Measurements from ENCODE around the gene BICDL2.

Gene BICDL2

DNA sequence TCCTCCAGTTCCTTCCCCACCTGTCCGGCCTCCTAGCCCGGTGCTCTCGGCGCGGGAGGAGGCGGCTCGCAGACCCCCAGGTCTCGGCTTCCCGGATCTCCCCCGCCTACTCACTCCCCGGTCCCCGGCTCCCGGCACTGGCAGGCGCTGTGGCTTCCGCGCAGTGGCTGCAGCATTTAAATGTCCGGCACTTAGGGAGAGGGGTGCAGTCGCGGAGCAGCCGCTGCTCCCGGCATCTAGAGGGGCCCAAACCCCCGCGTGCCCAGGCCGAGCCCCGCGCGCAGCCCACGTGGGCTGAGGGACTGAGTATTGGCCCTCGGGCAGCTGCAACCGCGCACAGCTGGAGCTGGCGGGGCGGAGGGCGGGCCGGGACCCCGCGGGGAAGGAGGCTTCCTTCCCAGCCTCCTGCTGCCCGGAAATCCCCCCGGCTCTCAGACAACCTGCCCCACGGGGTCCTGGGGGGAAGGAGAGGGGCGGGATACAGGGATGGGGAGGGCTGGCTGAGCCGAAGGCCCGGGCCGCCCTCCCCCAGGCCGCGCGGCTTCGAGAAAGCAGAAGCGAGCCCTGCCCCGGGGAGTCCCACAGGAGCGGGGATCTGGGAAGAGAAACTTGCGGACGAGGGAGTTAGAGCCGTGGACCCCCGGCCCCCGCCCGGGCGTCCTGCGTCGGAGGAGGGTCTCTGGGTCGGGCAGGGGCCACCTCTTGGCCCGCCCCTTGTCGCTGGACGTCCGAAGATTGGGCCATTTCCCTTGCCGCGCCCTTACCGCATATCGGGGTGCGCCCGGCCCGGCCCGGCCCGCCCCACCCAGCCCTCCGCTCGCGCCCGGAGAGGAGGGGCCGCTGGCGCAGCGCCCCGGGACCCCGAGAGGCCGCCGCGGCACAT, 9.3 kb upstream of the BICDL2 start, which contains the start of gene MMP25:
MMP25 (plus strand) TSS at position 804 of the 883 bp plus-strand sequence. CDS start 357 bp downstream, outside the sequence.
- DNase-seq, result peak; percentile 60

- DNase-seq, result no peak
Measured at GRCh38 chr16:3044708-3045107, 8.0 kb upstream of the BICDL2 start.

DNA sequence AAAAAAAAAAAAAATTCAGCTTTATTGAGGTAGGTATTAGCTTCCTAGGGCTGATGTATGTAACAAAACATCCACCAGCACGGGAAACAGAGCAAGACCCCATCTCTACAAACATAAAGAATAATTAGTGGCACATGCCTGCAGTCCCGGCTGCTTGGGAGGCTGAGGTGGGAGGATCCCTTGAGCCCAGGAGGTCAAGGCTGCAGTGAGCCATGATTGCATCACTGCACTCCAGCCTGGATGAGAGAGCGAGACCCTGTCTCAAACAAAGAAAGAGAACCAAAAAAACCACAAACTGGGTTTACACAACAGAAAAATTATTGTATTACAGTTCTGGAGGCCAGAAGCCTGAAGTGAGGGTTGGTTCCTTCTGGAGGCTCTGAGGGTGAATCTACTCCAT, 5.6 kb upstream of the BICDL2 start:
- no peak for DNase-seq

GRCh38 chr16:3038896-3039295, 2.2 kb upstream of the BICDL2 start:
- DNase-seq, result no peak

- no peak for DNase-seq
Measured at GRCh38 chr16:3038256-3038655, 1.5 kb upstream of the BICDL2 start.

- no peak for DNase-seq
Measured at GRCh38 chr16:3035972-3036725, 595 bp downstream of the BICDL2 start.

DNA sequence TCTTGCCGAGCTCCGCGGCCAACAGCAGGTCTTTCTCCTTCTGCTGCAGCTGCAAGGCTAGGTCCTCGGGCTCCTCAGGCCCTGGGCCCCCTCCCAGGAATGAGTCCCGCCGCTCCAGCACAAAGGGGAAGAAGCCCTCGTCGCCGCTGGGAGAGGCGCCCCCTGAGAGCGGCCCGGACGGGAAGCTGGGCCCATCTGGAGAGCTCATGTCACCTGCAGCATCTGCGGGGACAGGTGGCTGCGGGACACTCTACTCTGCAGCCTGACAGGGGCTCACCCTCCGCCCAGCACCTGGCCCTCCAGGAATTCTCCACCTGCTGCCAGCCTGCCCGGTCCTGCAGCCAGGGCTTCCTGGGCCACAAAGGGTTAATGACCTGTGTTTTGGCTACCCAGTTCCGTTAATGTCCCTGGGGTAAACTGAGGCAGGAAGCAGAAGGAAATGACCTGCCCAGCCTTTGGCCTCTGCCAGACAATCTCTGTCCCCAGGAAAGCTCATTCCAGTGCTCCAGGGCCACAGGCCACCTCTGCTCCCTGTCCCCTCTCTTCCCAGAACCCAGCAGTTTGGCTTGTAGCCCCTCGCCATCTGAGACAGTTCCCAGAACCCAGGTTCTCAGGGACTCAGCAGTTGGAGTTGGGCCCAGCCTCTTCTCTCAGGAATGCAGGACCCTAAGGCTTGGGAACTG, 1.3 kb downstream of the BICDL2 start:
- DNase-seq, result peak; percentile 11

GRCh38 chr16:3032624-3033023, 4.1 kb downstream of the BICDL2 start:
- no peak for DNase-seq

- no peak for DNase-seq
Measured at GRCh38 chr16:3030222-3031212, 6.2 kb downstream of the BICDL2 start.

- DNase-seq, result peak; percentile 39
Measured at GRCh38 chr16:3029491-3030221, 7.1 kb downstream of the BICDL2 start.

DNA sequence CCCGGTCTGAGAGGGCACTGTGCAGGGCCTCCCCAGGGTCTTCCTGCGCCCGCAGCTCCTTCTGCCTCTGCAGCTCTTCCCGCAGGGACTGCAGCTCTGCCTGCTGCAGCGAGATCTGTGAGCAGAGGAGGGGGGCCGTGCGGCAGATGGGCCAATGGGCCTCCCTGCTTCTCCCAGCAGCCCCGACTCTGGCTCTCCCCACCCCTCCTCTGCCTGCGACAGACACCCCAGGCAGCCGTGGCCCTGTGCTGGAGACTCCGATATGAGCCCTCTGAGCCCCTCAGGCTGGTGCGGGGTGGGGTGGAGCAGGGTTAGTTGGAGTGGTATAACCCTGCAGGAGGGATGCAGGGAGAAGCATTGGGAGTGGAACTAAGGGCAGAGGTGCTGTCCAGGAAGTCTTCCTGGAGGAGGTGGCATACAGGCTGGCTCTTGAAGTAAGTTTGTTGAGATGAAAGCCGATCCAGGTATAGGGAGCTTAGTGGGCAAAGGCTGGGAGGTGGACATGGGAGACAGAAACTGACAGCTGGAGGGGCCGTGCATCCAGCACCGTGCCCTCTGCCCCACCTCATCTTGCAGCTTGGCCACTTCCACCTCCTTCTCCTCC, 7.9 kb downstream of the BICDL2 start:
- peak; percentile 46 for DNase-seq

DNA sequence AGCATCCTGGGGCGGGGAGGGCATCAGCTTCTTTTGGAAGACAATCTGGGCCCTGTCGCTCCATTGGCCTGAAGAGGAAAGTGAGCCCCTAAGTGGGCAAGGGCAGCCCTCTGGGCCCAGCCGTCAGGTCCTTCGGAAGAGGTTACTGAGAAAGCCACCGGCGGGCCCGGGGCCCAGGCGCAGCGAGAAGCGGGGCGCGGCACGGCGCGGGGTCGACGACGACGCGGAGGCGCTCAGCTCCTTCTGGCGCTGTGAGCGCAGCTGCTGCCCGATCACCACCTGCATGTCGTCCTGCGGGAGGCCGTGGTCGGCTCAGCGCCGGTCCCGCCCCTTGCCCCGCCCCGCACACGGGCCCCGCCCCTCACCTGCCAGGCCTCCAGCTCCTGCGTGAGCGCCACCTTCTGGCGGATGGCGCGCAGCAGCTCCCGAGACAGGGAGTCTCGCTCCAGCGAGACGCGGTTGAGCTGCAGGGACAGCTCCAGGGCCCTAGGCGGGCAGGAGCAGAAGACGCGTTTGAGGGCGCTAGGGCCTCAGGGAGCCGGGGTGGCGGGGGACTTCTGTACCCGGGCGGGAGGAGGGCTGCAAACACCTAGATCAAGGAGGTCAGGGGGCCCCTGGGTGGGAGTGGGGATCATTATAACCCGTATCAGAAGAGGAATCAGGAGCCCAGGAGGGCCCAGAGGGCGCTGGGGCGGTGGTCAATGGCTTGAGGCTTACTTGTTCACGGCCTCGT, 8.6 kb downstream of the BICDL2 start:
- DNase-seq, result peak; percentile 93

DNA sequence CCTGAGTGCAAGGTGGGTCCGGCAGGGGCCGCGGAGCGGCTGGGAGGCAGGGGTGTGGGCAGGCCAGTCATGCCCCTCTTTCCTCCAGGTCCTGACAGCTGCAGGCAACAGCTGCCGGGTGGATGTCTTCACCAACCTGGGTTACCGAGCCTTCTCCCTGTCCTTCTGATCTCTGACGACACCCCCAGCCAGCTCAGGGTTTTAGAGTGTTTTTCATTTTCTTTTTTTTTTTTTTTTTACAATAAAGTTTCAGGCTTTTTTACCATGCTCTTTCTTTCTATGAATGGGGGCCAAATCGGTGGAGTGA, 9.3 kb downstream of the BICDL2 start:
- no peak for DNase-seq

DNA sequence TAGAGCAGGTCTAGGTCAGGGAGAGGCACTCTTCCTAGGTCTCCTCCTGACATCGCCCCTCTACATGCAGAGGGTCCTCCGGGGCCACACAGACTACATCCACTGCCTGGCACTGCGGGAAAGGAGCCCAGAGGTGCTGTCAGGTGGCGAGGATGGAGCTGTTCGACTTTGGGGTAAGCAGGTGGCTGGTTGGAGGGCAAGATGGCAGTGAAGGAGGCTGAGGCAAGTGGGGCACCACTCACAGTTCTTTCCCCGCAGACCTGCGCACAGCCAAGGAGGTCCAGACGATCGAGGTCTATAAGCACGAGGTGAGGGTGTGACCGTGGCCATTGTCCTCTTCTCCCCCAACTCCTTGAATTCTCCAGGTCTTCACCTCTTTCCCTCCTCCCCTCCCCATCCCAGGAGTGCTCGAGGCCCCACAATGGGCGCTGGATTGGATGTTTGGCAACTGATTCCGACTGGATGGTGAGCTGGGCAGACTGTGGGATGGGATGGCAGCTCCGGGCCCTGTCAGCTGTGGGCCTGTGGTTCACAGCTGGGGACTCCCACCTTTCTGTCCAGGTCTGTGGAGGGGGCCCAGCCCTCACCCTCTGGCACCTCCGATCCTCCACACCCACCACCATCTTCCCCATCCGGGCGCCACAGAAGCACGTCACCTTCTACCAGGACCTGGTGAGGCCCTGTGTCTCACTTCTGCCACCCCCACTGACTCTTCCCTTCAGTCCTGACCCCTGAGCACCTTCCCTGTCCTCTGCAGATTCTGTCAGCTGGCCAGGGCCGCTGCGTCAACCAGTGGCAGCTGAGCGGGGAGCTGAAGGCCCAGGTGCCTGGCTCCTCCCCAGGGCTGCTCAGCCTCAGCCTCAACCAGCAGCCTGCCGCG, 9.9 kb downstream of the BICDL2 start:
- no peak for DNase-seq

- no peak for DNase-seq
Measured at GRCh38 chr16:3026003-3026378, 10.8 kb downstream of the BICDL2 start.

- DNase-seq, result no peak
Measured at GRCh38 chr16:3025032-3026002, 11.4 kb downstream of the BICDL2 start.

- peak; percentile 99 for DNase-seq
Measured at GRCh38 chr16:3023669-3024478, 12.9 kb downstream of the BICDL2 start, which contains the start of the genes HCFC1R1 and THOC6. Gene HCFC1R1 (minus strand): TSS chr16:3023942. CDS start chr16:3023941, 1 bp downstream. Gene THOC6 (plus strand): TSS chr16:3024035. CDS start chr16:3024327, 292 bp downstream.
